GM19395 (cell line): ENCODE data around the gene PLA2G1B.

ENCODE experiments used
- ATAC-seq: cut with Tn5 transposase; IDR thresholded peaks from one replicate; pipeline ENCODE4 v1.9.1; 2021; ENCODE audit warnings: mild to moderate bottlenecking, moderate library complexity; ENCODE audit not compliant: unreplicated experiment

Gene PLA2G1B

GRCh38 chr12:120331390-120331789, 3.8 kb upstream of the PLA2G1B start:
- no peak for ATAC-seq

- no peak for ATAC-seq
These were observed 649 bp upstream of the PLA2G1B start for GRCh38 chr12:120328228-120328627.

- no peak for ATAC-seq
These were observed 2.6 kb downstream of the PLA2G1B start for GRCh38 chr12:120324841-120325417.

GRCh38 chr12:120323772-120324171, 3.8 kb downstream of the PLA2G1B start:
- ATAC-seq, result no peak

GRCh38 chr12:120321382-120322202, 6.0 kb downstream of the PLA2G1B start:
- no peak for ATAC-seq

GRCh38 chr12:120317224-120318105, 10.1 kb downstream of the PLA2G1B start:
- peak; percentile 99 for ATAC-seq

- ATAC-seq, result no peak
These were observed 10.8 kb downstream of the PLA2G1B start for GRCh38 chr12:120316798-120317223.

- no peak for ATAC-seq
These were observed 13.4 kb downstream of the PLA2G1B start for GRCh38 chr12:120314220-120314619.

GRCh38 chr12:120301962-120302815, 25.4 kb downstream of the PLA2G1B start, which contains the start of gene SIRT4:
TSS of gene SIRT4 (plus strand) at chr12:120302321. CDS start at chr12:120303562, 1,241 bp downstream.
- ATAC-seq, result peak; percentile 98

GRCh38 chr12:120292661-120293531, 34.7 kb downstream of the PLA2G1B start, which contains the start of gene RNU4-1:
TSS of gene RNU4-1 (minus strand) at chr12:120293237.
- ATAC-seq, result peak; percentile 58

- ATAC-seq, result no peak
These were observed 35.2 kb downstream of the PLA2G1B start for GRCh38 chr12:120292411-120292660.

- ATAC-seq, result no peak
These were observed 36.8 kb downstream of the PLA2G1B start for GRCh38 chr12:120290609-120291305.

GRCh38 chr12:120287491-120287890, 40.1 kb downstream of the PLA2G1B start:
- ATAC-seq, result no peak

GRCh38 chr12:120286768-120287490, 40.6 kb downstream of the PLA2G1B start:
- ATAC-seq, result no peak

- no peak for ATAC-seq
These were observed 43.2 kb downstream of the PLA2G1B start for GRCh38 chr12:120284381-120284780.

GRCh38 chr12:120283318-120283717, 44.3 kb downstream of the PLA2G1B start:
- ATAC-seq, result no peak

- ATAC-seq, result no peak
These were observed 49.2 kb downstream of the PLA2G1B start for GRCh38 chr12:120278137-120279069.
